Prostate gland (tissue), 2 donors: Measurements from ENCODE around the gene NCOR1. TPM values are rescaled to one million over a fixed set of nuclear protein-coding genes. Genes with fewer than 3 reads are reported as not detected.
"Not testable (repeated sequence)": the region's sequence is repeated elsewhere in the genome, so short reads cannot be mapped to it uniquely, and the experiment has no call there.

Experiments
- DNase-seq: peaks from one replicate; pipeline ENCODE4 v3.0.0-alpha.2; 2019; ENCODE audit warnings: low spot score
- H3K27ac ChIP-seq, 2 donors: fragments of 200-600 bp; sonication (generic); 2 replicates each; pipeline ENCODE4 v1.5.1; 2017 to 2019
- H3K27me3 ChIP-seq: fragments of 200-600 bp; sonication (generic); replicated peaks from 2 replicates; pipeline ENCODE4 v1.5.1; 2019; ENCODE audit not compliant: insufficient read depth
- H3K36me3 ChIP-seq, 2 donors: fragments of 200-600 bp; sonication (generic); 1 replicate in 1 of 2; 2 replicates in 1 of 2; pipeline versions ENCODE4 v1.5.1 to v1.8.1; 2017 to 2019
- H3K4me1 ChIP-seq: fragments of 200-600 bp; sonication (generic); replicated peaks from 2 replicates; pipeline ENCODE4 v1.5.1; 2019
- H3K4me3 ChIP-seq, 2 donors: fragments of 200-600 bp; sonication (generic); 2 replicates each; pipeline ENCODE4 v1.5.1; 2017 to 2019
- H3K9me3 ChIP-seq: fragments of 200-600 bp; sonication (generic); 2 replicates; pipeline ENCODE4 v1.5.1; 2017
- CTCF ChIP-seq, 4 experiments: fragments of 200-600 bp in 2 of 4; fragments of 450-650 bp in 2 of 4; sonication (generic) in 2 of 4; IDR thresholded peaks; 1 replicate in 3 of 4; 2 replicates in 1 of 4; pipeline ENCODE4 v1.5.1; 2016 to 2019; ENCODE audit warnings: antibody characterized with exemption in 4 of 4, mild to moderate bottlenecking in 2 of 4, moderate library complexity in 2 of 4
- POLR2A ChIP-seq: fragments of 450-650 bp; IDR thresholded peaks from one replicate; pipeline ENCODE4 v1.6.1; 2016; ENCODE audit warnings: antibody characterized with exemption, mild to moderate bottlenecking
- POLR2AphosphoS5 ChIP-seq: sonication (generic); formaldehyde crosslinking; IDR thresholded peaks from one replicate; pipeline ENCODE4 v1.6.1; 2017; ENCODE audit warnings: antibody characterized with exemption
- WGBS: methylation state at CpG from one replicate; pipeline ENCODE4 v1.1.5; 2018; 5-methylcytosine and 5-hydroxymethylcytosine counted together
- intact Hi-C: fragments of 100-400 bp; cut with DNase I; formaldehyde crosslinking; loops from one replicate; pipeline ENCODE4 v1.14.2; 2022
- total RNA-seq, 2 donors: library from RNA; depleted of rRNA; stranded (reverse); fragments of >200 nt; gene quantifications; one replicate each; pipeline ENCODE4 v1.1.0, GENCODE V29; 2016

NCOR1 gene
- total RNA-seq, 2 donors from 2014 or later: 123 to 209 TPM

- no peak for TF ChIP-seq POLR2A
- no peak for TF ChIP-seq POLR2AphosphoS5
- no peak for TF ChIP-seq CTCF (IDR thresholded peaks at IDR 0.05)
- peaks cover 6% of the 10 kb centered on the region for H3K4me1 ChIP-seq
- WGBS: under 1% methylated on average over 27 of the region's 27 CpGs
- no peaks in the 10 kb centered on the region for H3K36me3 ChIP-seq
- peak overlapping the region; percentile 92 to 94 for H3K27ac ChIP-seq
- H3K4me3 ChIP-seq: peak overlapping the region; percentile 91 to 94
- H3K27me3 ChIP-seq: no peaks in the 10 kb centered on the region
- H3K9me3 ChIP-seq: no peaks in the 10 kb centered on the region
- DNase-seq: peak; percentile 18
- intact Hi-C loops: loop anchor here (5.0 kb wide), 2 partner anchors 72 to 213 kb away; no protein-coding TSS in a partner anchor
These were observed 397 bp downstream of the NCOR1 start for GRCh38 chr17:16215002-16215272.

GRCh38 chr17:16214190-16215001, 938 bp downstream of the NCOR1 start:
- DNase-seq: no peak
- peaks cover 6% of the 10 kb centered on the region for H3K4me1 ChIP-seq
- intact Hi-C loops: loop anchor here (5.0 kb wide), 2 partner anchors 73 to 212 kb away; no protein-coding TSS in a partner anchor

GRCh38 chr17:16212793-16213192, 2.5 kb downstream of the NCOR1 start:
- Histone ChIP-seq H3K9me3 (no peaks in the 10 kb centered on the region), H3K4me1 (peaks cover 6% of the 10 kb centered on the region), H3K27me3 (no peaks in the 10 kb centered on the region), H3K4me3 (no peak overlapping the region), H3K36me3 (no peaks in the 10 kb centered on the region), H3K27ac (no peak overlapping the region)
- no peak for DNase-seq
- TF ChIP-seq POLR2A (no peak), POLR2AphosphoS5 (no peak), CTCF (IDR thresholded peaks at IDR 0.05) (no peak)
- intact Hi-C loops: no loop called here
- 88% methylated on average over 6 of the region's 6 CpGs for whole genome bisulfite sequencing

More at GRCh38 chr17:16214190-16215001, 938 bp downstream of the NCOR1 start:
- peak overlapping the region; percentile 91 to 94 for H3K4me3 ChIP-seq
- H3K36me3 ChIP-seq: no peaks in the 10 kb centered on the region
- 3% methylated on average over 16 of the region's 16 CpGs for WGBS
- H3K27ac ChIP-seq: peak overlapping the region; percentile 92 to 94
- no peak for TF ChIP-seq POLR2A
- TF ChIP-seq CTCF (IDR thresholded peaks at IDR 0.05): no peak
- no peak for TF ChIP-seq POLR2AphosphoS5
- H3K27me3 ChIP-seq: no peaks in the 10 kb centered on the region
- no peaks in the 10 kb centered on the region for H3K9me3 ChIP-seq

- no peaks in the 10 kb centered on the region for H3K9me3 ChIP-seq
- DNase-seq: no peak
- H3K27me3 ChIP-seq: no peaks in the 10 kb centered on the region
- no peak overlapping the region for H3K4me3 ChIP-seq
- 72% methylated on average over 3 of the region's 3 CpGs for WGBS
- no peak overlapping the region for H3K27ac ChIP-seq
- no peaks in the 10 kb centered on the region for H3K36me3 ChIP-seq
- intact Hi-C loops: no loop called here
- TF ChIP-seq CTCF (IDR thresholded peaks at IDR 0.05) (no peak), POLR2A (no peak)
- H3K4me1 ChIP-seq: peaks cover 6% of the 10 kb centered on the region
These were observed 3.7 kb downstream of the NCOR1 start for GRCh38 chr17:16211590-16211989.

GRCh38 chr17:16204763-16205162, 10.6 kb downstream of the NCOR1 start:
- 85% methylated on average over 6 of the region's 6 CpGs for WGBS
- H3K27ac ChIP-seq, H3K4me1 ChIP-seq, H3K36me3 ChIP-seq, H3K9me3 ChIP-seq, intact Hi-C loops, H3K27me3 ChIP-seq, H3K4me3 ChIP-seq, DNase-seq: not testable (repeated sequence)

GRCh38 chr17:16202554-16203500, 12.5 kb downstream of the NCOR1 start:
- H3K4me1 ChIP-seq, H3K27me3 ChIP-seq, H3K4me3 ChIP-seq, H3K9me3 ChIP-seq, intact Hi-C loops, DNase-seq, H3K36me3 ChIP-seq: not testable (repeated sequence)
- WGBS: 65% methylated on average over 5 of the region's 5 CpGs
- peak overlapping the region in 1 of 2 donors; percentile 44 for H3K27ac ChIP-seq

- intact Hi-C loops, H3K4me1 ChIP-seq, H3K9me3 ChIP-seq, H3K27me3 ChIP-seq, H3K4me3 ChIP-seq, DNase-seq, H3K27ac ChIP-seq, H3K36me3 ChIP-seq: not testable (repeated sequence)
- WGBS: 90% methylated on average over 13 of the region's 13 CpGs
These were observed 13.6 kb downstream of the NCOR1 start for GRCh38 chr17:16201693-16202131.
